PC-3 (cell line): ENCODE results near the gene RAET1L. TPM values are rescaled to one million over a fixed set of nuclear protein-coding genes. Genes with fewer than 3 reads are reported as not detected.
"Not testable (repeated sequence)": the region's sequence is repeated elsewhere in the genome, so short reads cannot be mapped to it uniquely, and the experiment has no call there.

Experiments
- ATAC-seq: fragments of 200-7000 bp; cut with Tn5 transposase; 2 replicates; pipeline ENCODE4 v1.9.1; 2020; ENCODE audit warnings: mild to moderate bottlenecking, moderate library complexity
- BruUV-seq: library from RNA; stranded (reverse); fragments of 400-500 nt; replicated peaks from 2 replicates; lab custom pipeline; 2021; lab: Mats Ljungman, UMichigan
- CTCF ChIA-PET: fragments of 300-600 bp; sonication (Branson Sonifier 250); formaldehyde crosslinking; loops from one replicate; lab custom pipeline; 2022; ENCODE audit warnings: antibody characterized with exemption; lab: Charles Lee
- POLR2A ChIA-PET: fragments of 300-600 bp; sonication (Branson Sonifier 250); formaldehyde crosslinking; loops from one replicate; lab custom pipeline; 2022; ENCODE audit warnings: antibody characterized with exemption; ENCODE audit not compliant: unreplicated experiment; lab: Charles Lee
- DNase-seq: peaks from one replicate; pipeline ENCODE4 v3.0.0-alpha.2; 2015
- H2AFZ ChIP-seq: fragments of 300-600 bp; sonication (generic); 2 replicates; pipeline ENCODE4 v1.6.0; 2016; ENCODE audit warnings: antibody characterized with exemption, low read length
- H3F3A ChIP-seq: fragments of 300-600 bp; sonication (generic); one replicate; pipeline ENCODE4 v1.6.0; 2017; ENCODE audit warnings: antibody characterized with exemption, low read length, control low read depth, mild to moderate bottlenecking; ENCODE audit not compliant: unreplicated experiment
- H3K27ac ChIP-seq: fragments of 300-600 bp; sonication (generic); 2 replicates; pipeline ENCODE4 v1.5.1; 2016; ENCODE audit warnings: mild to moderate bottlenecking, low read length
- H3K27me3 ChIP-seq: fragments of 300-600 bp; sonication (generic); 2 replicates; pipeline ENCODE4 v1.6.1; 2016; ENCODE audit warnings: low read length, mixed read lengths
- H3K36me3 ChIP-seq: fragments of 300-600 bp; sonication (generic); 2 replicates; pipeline ENCODE4 v1.6.1; 2016; ENCODE audit warnings: low read depth, mixed run types, low read length, mixed read lengths
- H3K4me1 ChIP-seq: fragments of 300-600 bp; sonication (generic); 2 replicates; pipeline ENCODE4 v1.5.1; 2016; ENCODE audit warnings: low read length; ENCODE audit not compliant: insufficient read depth
- H3K4me2 ChIP-seq: fragments of 300-600 bp; sonication (generic); 2 replicates; pipeline ENCODE4 v1.6.0; 2016; ENCODE audit warnings: low read length
- H3K4me3 ChIP-seq: fragments of 300-600 bp; sonication (generic); 2 replicates; pipeline ENCODE4 v1.5.1; 2016; ENCODE audit warnings: mild to moderate bottlenecking, low read length, mixed read lengths
- H3K79me2 ChIP-seq: fragments of 300-600 bp; sonication (generic); 2 replicates; pipeline ENCODE4 v1.6.1; 2017; ENCODE audit warnings: low read length, mixed read lengths
- H3K9ac ChIP-seq: fragments of 300-600 bp; sonication (generic); 2 replicates; pipeline ENCODE4 v1.6.0; 2016; ENCODE audit warnings: mild to moderate bottlenecking, low read length
- H3K9me2 ChIP-seq: fragments of 300-600 bp; sonication (generic); replicated peaks from 2 replicates; pipeline ENCODE4 v1.6.1; 2016; ENCODE audit warnings: mixed run types, low read length, mixed read lengths
- H3K9me3 ChIP-seq: fragments of 300-600 bp; sonication (generic); 2 replicates; pipeline ENCODE4 v1.6.1; 2016; ENCODE audit warnings: low read length, mixed read lengths
- H4K20me1 ChIP-seq: fragments of 300-600 bp; sonication (generic); 2 replicates; pipeline ENCODE4 v1.6.1; 2016; ENCODE audit warnings: low read length, mixed read lengths
- EZH2 ChIP-seq: fragments of 300-600 bp; sonication (generic); IDR thresholded peaks from one replicate; pipeline ENCODE4 v1.6.1; 2017; ENCODE audit warnings: antibody characterized with exemption, mild to moderate bottlenecking, low read length; ENCODE audit not compliant: unreplicated experiment
- EZH2phosphoT487 ChIP-seq: fragments of 300-600 bp; sonication (generic); IDR thresholded peaks from 2 replicates; pipeline ENCODE4 v1.6.1; 2018; ENCODE audit warnings: mild to moderate bottlenecking, antibody characterized with exemption, low read length, borderline replicate concordance
- intact Hi-C: fragments of 100-400 bp; cut with micrococcal nuclease; formaldehyde crosslinking; loops from 2 replicates; pipeline ENCODE4 v1.9.0; 2023
- total RNA-seq: library from RNA; depleted of rRNA; stranded (reverse); fragments of >200 nt; gene quantifications from 2 replicates; pipeline ENCODE4 v1.2.3, GENCODE V29; 2014
- TF ChIP-seq, protein P1 (sequence below): fragments of 300-600 bp; sonication (generic); conservative IDR thresholded peaks from 2 replicates; pipeline ENCODE4 v1.5.1; 2017; ENCODE audit warnings: antibody characterized with exemption, low read depth, mild to moderate bottlenecking, low read length

The RAET1L gene
- total RNA-seq, 1 experiment from 2014 or later: 3.6 TPM

- Histone ChIP-seq H3K4me3 (no peak overlapping the region), H3K4me2 (no peak overlapping the region), H3K79me2 (no peaks in the 10 kb centered on the region), H3K27ac (no peak overlapping the region), H3K27me3 (peaks cover 21% of the 10 kb centered on the region), H3K9ac (no peak overlapping the region), H3K4me1 (no peaks in the 10 kb centered on the region), H3K36me3 (no peaks in the 10 kb centered on the region), H4K20me1 (no peaks in the 10 kb centered on the region), H3K9me2 (no peaks in the 10 kb centered on the region), H2AFZ (no peak overlapping the region), H3K9me3 (no peaks in the 10 kb centered on the region), H3F3A (no peaks in the 10 kb centered on the region)
- no TSS peak for BruUV-seq
- DNase-seq: no peak
- POLR2A ChIA-PET: no interaction called here
- CTCF ChIA-PET: no interaction called here
- intact Hi-C loops: no loop called here
- no peak for TF ChIP-seq EZH2
- no peak for ATAC-seq
Measured at GRCh38 chr6:149995235-149995750, 30.0 kb downstream of the RAET1L start.

DNA sequence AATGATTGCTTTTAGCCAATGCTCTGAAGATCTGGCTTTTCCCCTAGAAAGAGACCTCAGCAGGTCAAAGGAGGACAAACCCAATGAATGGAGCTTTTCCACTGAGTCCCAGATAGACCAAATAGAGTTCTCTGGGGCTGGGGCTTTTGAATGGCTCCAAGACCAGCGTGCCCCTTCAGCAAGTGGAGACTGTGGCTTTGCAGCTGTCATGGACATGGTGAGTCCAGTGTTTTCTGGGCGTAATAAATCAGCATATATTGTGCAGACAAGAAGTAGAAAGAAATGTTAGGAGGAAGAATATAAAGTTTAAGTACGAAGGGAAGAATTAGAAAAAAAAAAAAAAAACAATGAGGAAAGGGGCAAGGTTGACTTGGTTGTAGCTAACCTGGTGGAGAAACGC is 33.5 kb downstream of the RAET1L start:
- ChIA-PET CTCF (no interaction called here), POLR2A (no interaction called here)
- Histone ChIP-seq H3K27me3 (peaks cover 51% of the 10 kb centered on the region), H4K20me1 (no peaks in the 10 kb centered on the region), H3K27ac (no peak overlapping the region), H3K4me3 (no peak overlapping the region), H2AFZ (no peak overlapping the region), H3K36me3 (no peaks in the 10 kb centered on the region), H3F3A (no peaks in the 10 kb centered on the region), H3K9me3 (no peaks in the 10 kb centered on the region), H3K9me2 (no peaks in the 10 kb centered on the region), H3K4me1 (no peaks in the 10 kb centered on the region), H3K4me2 (no peak overlapping the region), H3K9ac (no peak overlapping the region), H3K79me2 (no peaks in the 10 kb centered on the region)
- intact Hi-C loops: no loop called here
- ATAC-seq (no peak), DNase-seq (no peak)
- BruUV-seq: no TSS peak
- TF ChIP-seq, protein P1, sequence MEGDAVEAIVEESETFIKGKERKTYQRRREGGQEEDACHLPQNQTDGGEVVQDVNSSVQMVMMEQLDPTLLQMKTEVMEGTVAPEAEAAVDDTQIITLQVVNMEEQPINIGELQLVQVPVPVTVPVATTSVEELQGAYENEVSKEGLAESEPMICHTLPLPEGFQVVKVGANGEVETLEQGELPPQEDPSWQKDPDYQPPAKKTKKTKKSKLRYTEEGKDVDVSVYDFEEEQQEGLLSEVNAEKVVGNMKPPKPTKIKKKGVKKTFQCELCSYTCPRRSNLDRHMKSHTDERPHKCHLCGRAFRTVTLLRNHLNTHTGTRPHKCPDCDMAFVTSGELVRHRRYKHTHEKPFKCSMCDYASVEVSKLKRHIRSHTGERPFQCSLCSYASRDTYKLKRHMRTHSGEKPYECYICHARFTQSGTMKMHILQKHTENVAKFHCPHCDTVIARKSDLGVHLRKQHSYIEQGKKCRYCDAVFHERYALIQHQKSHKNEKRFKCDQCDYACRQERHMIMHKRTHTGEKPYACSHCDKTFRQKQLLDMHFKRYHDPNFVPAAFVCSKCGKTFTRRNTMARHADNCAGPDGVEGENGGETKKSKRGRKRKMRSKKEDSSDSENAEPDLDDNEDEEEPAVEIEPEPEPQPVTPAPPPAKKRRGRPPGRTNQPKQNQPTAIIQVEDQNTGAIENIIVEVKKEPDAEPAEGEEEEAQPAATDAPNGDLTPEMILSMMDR: no peak
- TF ChIP-seq EZH2: no peak
- TF ChIP-seq EZH2phosphoT487: no peak

DNA sequence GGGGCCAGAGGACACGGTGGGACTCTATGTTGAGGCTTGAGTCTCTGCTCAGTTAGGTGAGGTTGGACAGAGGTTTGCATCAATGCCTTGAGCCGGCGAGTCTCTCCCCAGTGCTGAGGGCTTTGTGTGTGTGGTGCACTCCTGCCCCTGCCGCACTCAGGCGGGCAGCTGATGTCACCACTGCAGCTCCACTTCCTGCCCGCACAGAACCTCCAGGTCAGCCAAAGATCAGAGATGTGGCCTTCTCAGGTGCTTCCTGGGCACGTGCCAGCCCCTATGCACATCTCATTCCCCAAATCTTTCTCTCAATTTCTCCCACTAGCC is 33.9 kb downstream of the RAET1L start:
- H3K27ac ChIP-seq, intact Hi-C loops, ATAC-seq, H3F3A ChIP-seq, H4K20me1 ChIP-seq, POLR2A ChIA-PET, H3K9me3 ChIP-seq, H3K36me3 ChIP-seq, H3K4me1 ChIP-seq, H3K4me3 ChIP-seq, H3K9me2 ChIP-seq, H2AFZ ChIP-seq, DNase-seq, BruUV-seq, H3K9ac ChIP-seq, CTCF ChIA-PET, H3K79me2 ChIP-seq, H3K4me2 ChIP-seq: not testable (repeated sequence)
- peaks cover 55% of the 10 kb centered on the region for H3K27me3 ChIP-seq
